ENCODE data around the gene FANCI.
"Not testable (repeated sequence)": the region's sequence is repeated elsewhere in the genome, so short reads cannot be mapped to it uniquely, and the experiment has no call there.

The FANCI gene

GRCh38 chr15:89226359-89227221 lies 17.2 kb upstream of the FANCI start:
- peak; percentile 2 for DNase-seq

- no peak for DNase-seq
Observed at GRCh38 chr15:89227425-89227824, 16.4 kb upstream of the FANCI start.

- no peak for DNase-seq
Observed at GRCh38 chr15:89230277-89230676, 13.5 kb upstream of the FANCI start.

- DNase-seq, result no peak
Observed at GRCh38 chr15:89231832-89232231, 11.9 kb upstream of the FANCI start.

GRCh38 chr15:89239883-89240810 lies 3.6 kb upstream of the FANCI start:
- not testable (repeated sequence) for DNase-seq

GRCh38 chr15:89243046-89243690 lies 611 bp upstream of the FANCI start:
- DNase-seq, result no peak

- DNase-seq, result no peak
Observed at GRCh38 chr15:89244574-89244903, 760 bp downstream of the FANCI start.

GRCh38 chr15:89247446-89247845 lies 3.7 kb downstream of the FANCI start:
- DNase-seq, result no peak

GRCh38 chr15:89248584-89248983 lies 4.8 kb downstream of the FANCI start:
- DNase-seq, result no peak

- DNase-seq, result not testable (repeated sequence)
Observed at GRCh38 chr15:89250142-89250541, 6.4 kb downstream of the FANCI start.

- DNase-seq, result not testable (repeated sequence)
Observed at GRCh38 chr15:89277281-89277680, 33.5 kb downstream of the FANCI start.

- DNase-seq, result no peak
Observed at GRCh38 chr15:89278307-89278706, 34.5 kb downstream of the FANCI start.

- no peak for DNase-seq
Observed at GRCh38 chr15:89282631-89283030, 38.9 kb downstream of the FANCI start.

- no peak for DNase-seq
Observed at GRCh38 chr15:89283201-89283600, 39.4 kb downstream of the FANCI start.

GRCh38 chr15:89291934-89292438 lies 48.2 kb downstream of the FANCI start:
- DNase-seq, result no peak

GRCh38 chr15:89293012-89293411 lies 49.2 kb downstream of the FANCI start:
- no peak for DNase-seq

GRCh38 chr15:89299896-89300295 lies 56.1 kb downstream of the FANCI start:
- no peak for DNase-seq

- DNase-seq, result no peak
Observed at GRCh38 chr15:89301304-89302089, 57.7 kb downstream of the FANCI start.

- DNase-seq, result no peak
Observed at GRCh38 chr15:89303986-89304385, 60.2 kb downstream of the FANCI start.

GRCh38 chr15:89305395-89305794 lies 61.6 kb downstream of the FANCI start:
- no peak for DNase-seq

- no peak for DNase-seq
Observed at GRCh38 chr15:89307046-89307587, 63.3 kb downstream of the FANCI start.

GRCh38 chr15:89307791-89308190 lies 64.0 kb downstream of the FANCI start:
- DNase-seq, result no peak
